Endometrial microvascular endothelial cells (primary cell): ENCODE data around the gene PRM3. TPM values are rescaled to one million over a fixed set of nuclear protein-coding genes. Genes with fewer than 3 reads are reported as not detected.

Experiments used
- in situ Hi-C: cut with HindIII; loops from 2 replicates; pipeline ENCODE4 v1.10.0; 2017; ENCODE audit warnings: low sequenced_read_pairs, low pct_unique_long_range_greater_than_20kb; ENCODE audit errors: inconsistent ontology term
- total RNA-seq: library from RNA; depleted of rRNA; stranded (reverse); fragments of >200 nt; gene quantifications from one replicate; pipeline ENCODE4 v1.2.3, GENCODE V29; 2015; ENCODE audit errors: inconsistent ontology term

The PRM3 gene
- total RNA-seq, 1 donor from 2014 or later, result not detected

DNA sequence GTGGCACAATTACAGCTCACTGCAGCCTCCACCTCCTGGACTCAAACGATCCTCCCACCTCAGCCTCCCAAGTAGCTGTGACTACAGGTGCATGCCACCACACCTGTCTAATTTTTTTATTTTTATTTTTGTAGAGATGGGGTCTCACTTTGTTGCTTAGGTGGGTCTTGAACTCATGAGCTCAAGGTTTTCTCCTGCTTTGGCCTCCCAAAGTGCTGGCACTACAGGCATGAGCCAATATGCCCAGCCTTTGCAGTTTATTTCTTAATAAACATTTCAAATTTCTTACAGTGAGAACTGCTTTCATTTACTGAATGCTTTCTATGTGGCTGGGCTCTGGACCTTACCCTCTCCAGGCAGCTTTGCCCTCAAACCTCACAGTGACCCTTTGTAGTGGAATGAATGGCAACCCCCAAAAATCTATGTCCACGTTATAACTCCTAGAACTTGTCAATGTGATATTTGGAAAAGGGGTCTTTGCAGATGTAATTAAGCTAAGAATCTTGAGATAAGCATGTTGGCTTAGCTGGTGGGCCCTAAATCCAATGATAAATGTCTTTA, 2.7 kb downstream of the PRM3 start:
- in situ Hi-C loops, result loop anchor here (25.0 kb wide), 1 partner anchor 92 kb away; no protein-coding TSS in a partner anchor

DNA sequence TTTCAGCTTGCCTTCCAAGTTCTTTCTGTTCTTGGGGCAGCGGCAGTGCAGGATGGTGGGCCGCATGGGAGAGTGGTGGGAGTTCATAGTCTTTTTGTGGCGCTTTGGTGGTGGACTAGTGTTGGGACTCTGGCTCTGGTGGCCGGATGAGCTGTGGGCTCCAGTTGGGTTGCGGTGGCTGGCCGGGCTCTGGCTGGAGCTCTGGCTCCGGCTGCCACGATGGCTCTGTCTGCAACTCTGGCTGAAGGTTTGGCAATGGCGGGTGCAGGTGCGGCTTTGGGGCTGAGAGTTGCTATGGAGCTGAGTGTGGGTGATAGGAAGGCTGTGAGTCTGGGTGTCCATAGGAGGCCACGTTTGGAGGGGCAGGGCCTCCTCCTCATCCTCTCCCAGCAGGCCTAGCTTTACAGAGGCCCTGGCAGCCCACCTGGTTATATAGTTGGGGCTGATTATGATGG, 4.5 kb downstream of the PRM3 start, which contains the start of gene TNP2:
TNP2 (minus strand) TSS at position 405 of the 455 bp plus-strand sequence; CDS start at position 342, 63 bp downstream.
- in situ Hi-C loops, result loop anchor here (25.0 kb wide), 1 partner anchor 93 kb away; no protein-coding TSS in a partner anchor

DNA sequence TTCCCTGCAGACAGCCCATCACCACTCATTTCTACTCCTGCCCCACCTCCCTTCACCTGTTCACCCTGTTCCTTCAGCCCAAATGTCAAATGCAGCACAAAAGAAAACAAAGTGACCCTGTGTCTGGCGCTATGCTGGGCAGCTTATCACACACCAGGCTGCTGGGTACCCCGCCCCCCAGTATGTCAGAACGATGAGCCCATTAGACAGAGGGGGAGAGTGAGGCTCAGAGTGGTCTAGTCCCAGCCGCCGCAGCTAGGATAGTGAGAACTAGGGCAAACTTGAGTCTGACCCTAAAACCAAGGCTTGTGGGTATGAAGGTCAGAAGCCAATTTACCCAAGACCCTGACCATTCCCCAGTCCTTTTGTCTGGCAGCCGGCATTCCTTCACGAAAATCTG, 8.3 kb downstream of the PRM3 start:
- in situ Hi-C loops, result loop anchor here (25.0 kb wide), 1 partner anchor 97 kb away; no protein-coding TSS in a partner anchor

DNA sequence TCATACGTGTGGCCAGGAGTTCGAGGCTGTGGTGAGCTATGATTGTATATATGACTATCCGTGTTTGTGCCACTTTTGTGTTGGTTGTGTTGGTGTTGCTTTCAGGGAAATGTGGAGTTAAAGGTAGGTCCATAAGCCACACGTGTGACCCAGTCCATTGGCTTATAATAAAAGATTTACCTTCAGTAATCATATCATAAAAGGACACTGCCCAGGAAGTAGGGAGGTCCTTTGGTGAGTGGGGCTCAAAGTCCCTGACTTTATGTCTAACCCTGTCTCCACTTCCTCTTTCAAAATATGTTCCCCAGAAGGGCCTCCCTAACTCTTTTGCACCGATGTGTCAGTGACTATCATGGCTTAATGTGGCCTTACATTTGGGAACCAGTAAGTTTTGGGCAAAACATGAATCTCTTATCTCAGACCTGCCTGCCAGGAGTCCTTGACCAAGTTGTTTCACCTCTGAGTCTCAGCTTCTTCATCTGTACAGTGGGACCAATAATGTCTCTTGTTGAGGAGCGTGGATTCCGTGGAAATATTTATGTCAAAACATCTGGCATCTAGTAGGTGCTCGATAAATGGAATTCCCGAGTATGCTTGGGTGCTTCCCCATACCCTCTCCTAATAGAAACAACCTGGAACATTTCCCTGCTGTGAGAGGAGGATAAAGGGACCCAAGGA, 9.1 kb downstream of the PRM3 start:
- in situ Hi-C loops, result loop anchor here (25.0 kb wide), 1 partner anchor 98 kb away; no protein-coding TSS in a partner anchor

DNA sequence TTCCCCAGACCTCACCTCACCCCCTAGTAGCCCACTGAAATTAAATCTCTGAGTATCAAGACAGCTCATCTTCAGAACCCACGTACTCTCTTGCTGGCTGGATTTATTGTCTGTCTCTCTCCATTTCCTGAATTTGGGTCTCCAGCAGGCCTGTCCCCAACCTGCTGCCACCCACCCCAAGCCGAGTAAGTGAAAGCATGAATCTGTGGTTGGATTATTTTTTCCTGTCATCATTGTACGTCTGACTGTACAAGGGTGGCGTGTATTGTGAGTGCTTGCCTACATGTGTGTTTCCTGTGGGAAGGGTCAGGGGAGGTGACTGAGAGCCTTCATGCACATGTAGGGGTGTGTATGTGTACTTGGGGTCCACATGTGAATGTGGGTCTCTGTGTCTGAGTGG, 9.7 kb downstream of the PRM3 start:
- in situ Hi-C loops, result loop anchor here (25.0 kb wide), 1 partner anchor 99 kb away; no protein-coding TSS in a partner anchor

DNA sequence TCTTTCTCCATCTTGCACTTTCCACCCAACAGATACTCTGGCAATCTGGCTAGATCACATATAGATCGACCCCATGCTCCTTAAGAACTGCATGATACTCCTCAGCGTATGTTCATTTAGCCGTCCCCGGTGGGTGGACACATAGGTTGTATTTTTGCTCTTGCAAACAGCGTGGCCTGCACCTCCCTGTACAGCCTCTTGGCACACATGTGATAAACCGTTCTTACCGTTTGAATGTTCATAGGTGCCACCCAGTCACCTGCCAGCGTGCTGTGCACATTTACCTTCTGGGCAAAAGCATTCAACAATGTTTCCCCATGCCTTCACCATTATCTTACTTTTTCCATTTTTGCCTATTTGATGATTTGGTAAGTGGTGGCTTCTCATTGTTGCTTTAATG, 10.5 kb downstream of the PRM3 start:
- in situ Hi-C loops, result loop anchor here (25.0 kb wide), 1 partner anchor 99 kb away; no protein-coding TSS in a partner anchor

DNA sequence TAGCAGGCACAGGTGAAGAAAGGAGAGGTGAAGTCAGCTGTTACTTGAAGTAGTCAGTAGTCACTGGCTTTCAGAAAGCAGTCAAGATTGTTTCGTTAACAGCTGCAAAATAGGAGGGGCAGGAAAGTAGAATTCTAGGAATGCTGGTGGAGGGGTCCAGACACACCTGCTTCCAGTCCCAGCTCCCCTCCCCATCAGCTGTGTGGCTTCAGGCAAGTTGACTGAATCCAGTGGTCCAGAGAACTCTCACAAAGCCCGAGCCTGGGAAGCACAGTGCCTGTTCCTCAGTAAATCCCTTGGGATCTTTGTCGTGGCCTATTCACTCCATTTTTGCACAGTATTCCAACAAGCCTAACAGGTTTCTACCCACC, 12.8 kb downstream of the PRM3 start:
- in situ Hi-C loops, result loop anchor here (25.0 kb wide), 1 partner anchor 102 kb away; no protein-coding TSS in a partner anchor

DNA sequence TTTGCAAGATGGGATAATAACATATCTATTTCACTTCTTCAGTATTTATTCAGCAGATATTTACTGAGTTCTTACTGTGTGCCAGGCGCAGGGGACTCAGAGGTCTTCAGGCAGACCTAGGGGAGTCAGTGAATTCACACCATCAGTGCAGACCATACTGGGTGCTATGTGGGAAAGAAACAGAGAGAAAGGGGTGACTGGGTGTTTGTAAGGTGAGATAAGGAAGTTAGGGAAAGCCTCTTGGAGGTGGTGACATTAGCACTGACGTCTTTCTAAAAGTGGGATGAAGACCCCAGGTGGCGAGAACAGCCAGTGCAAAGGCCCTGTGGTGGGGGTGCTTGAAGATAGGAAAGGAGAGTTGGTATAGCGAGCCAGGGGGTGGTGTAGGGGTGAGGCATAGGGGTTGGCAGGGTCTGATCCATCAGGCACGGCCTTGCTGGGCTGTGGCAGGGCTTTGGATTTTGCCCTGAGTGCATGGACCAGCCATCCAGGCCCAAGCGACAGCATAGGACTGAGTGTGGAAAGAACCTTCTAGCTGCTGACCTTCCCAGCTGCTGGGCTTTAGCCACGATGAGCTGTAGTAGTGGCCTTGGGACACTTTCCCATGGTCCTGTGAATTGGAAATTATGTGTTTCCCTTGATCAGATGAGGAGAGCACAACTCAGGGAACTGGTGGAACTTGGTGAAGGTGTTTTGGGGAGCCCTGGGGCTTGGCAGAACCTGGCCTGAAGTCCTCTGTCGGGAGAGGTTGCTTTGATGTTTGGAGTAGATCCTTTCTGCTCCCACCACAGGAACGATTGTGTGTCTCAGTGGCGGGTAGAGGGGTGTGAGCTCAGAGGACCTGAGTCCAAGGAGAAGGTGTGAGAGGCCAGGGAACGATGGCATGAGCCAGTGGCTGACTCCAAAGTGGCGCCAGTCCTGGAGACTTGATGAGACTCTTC, 13.5 kb downstream of the PRM3 start:
- in situ Hi-C loops, result loop anchor here (25.0 kb wide), 1 partner anchor 102 kb away; no protein-coding TSS in a partner anchor

DNA sequence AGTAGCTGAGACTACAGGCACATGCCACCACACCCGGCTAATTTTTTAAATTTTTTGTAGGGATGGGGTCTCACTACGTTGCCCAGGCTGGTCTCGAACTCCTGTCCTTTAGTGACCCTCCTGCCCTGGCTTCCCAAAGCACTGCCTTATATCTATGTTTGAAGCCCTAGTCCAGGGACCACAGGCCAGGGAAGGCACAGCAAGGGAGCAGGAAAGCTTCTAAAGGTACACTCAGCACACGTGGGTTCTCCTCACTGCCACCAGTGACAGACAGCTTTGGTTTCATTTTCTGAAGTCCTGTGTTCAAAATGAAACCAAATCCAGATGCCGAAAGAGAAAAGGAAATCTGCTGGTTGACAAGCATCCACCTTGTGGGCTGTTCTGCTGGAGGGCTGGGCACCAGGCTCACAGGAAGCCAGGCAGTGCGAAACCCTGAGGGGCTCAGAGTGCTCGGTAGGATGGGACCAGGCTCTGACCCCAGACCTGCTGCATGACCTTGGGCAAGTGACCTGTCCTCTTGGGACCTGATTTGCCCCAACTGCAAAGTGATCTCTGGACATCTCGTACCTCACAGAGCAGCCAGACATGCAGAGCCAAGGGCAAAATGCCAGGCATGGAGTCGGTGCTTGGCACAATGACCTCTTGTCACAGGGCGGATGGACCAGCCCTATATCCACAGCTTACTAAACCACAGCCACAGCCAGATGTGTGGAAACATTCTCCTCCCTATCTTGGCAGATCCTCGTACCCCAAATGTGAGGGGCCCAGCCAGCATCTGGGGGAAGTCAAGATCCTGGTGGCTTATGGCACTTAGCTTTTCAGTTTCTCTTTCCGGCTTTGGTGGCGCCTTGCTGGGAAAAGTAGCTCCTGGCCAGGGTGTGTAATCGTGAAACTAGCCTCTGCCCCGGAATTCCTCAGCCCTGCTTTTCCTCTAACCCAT, 14.6 kb downstream of the PRM3 start:
- in situ Hi-C loops, result loop anchor here (25.0 kb wide), 1 partner anchor 103 kb away; no protein-coding TSS in a partner anchor

DNA sequence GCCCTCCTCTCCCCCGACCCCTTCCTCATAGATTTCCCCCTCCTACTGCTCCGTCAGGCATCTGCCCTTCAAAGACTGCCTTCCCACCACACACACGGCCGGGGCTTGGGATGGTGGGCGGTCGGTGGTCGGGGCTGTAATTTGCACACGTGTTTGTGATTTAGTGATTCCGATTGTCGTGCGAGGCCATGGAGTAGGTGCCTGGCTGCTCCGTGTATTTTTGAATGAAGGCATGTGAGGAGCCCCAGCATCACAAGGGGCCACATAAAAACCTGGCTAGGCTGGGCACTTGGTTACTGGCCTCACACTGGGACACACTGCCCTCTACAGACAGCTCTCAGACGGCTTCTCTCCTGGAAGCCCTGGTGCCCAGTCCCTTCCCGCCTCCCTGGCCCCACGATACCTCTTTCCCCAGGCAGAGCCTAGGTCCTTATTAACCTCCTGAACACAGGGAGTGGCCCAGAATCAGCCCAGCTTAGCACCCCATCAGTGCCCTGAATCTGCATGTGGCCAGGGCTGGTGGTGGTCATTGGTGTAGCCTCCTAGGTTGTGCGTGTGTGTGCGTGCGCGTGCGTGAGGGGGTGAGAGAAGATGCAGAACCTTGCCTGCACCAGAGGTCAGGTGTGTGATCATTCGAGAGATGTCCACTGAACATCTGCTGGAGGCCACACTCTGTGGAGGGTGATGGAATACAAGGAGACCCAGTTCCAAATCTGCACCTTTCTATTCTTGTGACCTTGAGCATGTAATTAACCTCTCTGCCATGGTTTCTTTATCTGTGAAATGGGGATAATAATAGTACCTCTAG, 16.1 kb downstream of the PRM3 start:
- in situ Hi-C loops, result loop anchor here (25.0 kb wide), 1 partner anchor 105 kb away; no protein-coding TSS in a partner anchor

DNA sequence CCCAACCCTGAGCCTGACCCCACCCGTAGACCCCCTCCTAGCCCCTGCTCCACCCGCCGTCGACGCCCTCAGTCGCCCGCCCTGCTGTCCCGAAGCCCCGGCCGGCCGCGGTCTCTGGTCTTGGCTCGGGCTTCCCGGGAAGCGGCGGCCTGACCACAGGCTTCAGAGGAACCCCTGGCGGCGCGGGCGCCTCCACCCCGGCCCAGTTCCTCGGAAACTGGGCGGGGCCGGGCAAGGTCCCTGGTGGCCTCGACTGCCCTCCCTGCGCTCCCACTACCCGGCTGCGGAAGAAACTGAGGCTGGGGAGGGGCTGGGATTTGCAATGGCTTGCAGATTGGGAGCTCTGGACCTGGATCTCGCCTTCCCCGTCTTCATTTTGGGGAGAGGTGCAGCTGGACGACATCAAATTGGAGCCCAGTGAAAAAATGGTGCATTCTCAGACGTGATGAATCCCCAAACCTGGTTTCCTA, 16.7 kb downstream of the PRM3 start:
- in situ Hi-C loops, result loop anchor here (25.0 kb wide), 1 partner anchor 106 kb away; no protein-coding TSS in a partner anchor

DNA sequence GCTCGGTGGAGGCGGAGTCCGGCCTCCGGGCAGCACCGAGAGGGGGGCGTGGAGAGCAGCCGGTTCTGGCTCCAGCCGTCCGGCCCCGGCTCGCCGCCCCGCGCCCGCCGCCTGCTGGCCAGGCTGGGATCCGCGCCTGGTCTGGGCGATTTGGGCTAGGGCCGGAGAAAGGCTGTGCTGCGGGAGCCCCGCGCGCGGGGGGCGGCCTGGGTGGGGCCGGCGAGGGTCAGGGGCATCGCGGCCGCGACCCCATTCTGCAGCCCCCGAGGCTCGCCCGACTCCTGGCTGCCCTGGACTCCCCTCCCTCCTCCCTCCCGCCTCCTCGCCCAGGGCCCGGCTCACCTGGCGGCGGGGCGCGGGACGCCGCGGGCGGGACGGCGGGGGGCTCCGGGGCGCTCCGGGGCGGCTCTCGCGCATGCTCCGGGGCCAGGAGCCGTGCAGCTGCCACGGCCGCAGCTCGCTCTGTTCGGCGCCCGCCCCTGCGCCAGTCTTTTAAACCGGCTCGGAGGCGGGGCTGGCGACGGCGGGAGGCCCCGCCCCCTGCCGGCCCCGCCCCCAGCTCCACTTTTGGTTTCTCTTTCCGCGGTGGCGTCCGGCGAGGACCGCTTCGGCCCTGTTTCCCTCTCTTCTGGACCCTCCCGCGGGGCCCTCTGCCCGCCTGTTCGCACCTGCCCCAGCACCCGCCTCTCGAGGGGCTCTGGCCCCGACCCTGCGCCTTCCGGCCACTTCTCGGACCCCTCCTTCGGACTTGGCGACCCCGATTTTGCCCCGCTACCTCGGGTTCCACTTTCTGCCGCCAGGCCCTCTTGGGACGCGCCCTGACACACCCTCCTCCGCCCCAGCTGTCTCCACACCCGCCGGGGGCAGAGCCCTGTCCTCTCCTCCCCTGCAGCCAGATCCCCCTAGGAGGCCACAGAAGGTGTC, 17.4 kb downstream of the PRM3 start, which contains the start of gene SOCS1:
SOCS1 (minus strand) TSS at position 468 of the 924 bp plus-strand sequence. CDS start 726 bp downstream, outside the sequence.
- in situ Hi-C loops, result loop anchor here (25.0 kb wide), 1 partner anchor 106 kb away; no protein-coding TSS in a partner anchor

DNA sequence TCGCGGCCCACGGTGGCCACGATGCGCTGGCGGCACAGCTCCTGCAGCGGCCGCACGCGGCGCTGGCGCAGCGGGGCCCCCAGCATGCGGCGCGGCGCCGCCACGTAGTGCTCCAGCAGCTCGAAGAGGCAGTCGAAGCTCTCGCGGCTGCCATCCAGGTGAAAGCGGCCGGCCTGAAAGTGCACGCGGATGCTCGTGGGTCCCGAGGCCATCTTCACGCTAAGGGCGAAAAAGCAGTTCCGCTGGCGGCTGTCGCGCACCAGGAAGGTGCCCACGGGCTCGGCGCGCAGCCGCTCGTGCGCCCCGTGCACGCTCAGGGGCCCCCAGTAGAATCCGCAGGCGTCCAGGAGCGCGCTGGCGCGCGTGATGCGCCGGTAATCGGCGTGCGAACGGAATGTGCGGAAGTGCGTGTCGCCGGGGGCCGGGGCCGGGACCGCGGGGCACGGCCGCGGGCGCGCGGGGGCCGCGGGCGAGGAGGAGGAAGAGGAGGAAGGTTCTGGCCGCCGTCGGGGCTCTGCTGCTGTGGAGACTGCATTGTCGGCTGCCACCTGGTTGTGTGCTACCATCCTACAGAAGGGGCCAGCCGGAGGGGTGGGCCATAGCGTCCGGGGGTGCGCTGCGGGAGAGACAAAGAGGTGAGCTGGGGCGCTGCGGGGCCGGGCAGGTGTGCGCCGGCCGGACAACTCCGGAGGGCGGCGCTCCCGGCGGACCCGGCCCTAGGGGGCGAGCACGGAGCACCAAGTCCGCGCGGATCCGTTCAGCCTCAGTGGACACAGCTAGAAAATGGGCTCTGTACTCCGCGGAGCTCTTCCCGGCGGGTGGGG, 18.3 kb downstream of the PRM3 start:
- in situ Hi-C loops, result loop anchor here (25.0 kb wide), 1 partner anchor 107 kb away; no protein-coding TSS in a partner anchor

DNA sequence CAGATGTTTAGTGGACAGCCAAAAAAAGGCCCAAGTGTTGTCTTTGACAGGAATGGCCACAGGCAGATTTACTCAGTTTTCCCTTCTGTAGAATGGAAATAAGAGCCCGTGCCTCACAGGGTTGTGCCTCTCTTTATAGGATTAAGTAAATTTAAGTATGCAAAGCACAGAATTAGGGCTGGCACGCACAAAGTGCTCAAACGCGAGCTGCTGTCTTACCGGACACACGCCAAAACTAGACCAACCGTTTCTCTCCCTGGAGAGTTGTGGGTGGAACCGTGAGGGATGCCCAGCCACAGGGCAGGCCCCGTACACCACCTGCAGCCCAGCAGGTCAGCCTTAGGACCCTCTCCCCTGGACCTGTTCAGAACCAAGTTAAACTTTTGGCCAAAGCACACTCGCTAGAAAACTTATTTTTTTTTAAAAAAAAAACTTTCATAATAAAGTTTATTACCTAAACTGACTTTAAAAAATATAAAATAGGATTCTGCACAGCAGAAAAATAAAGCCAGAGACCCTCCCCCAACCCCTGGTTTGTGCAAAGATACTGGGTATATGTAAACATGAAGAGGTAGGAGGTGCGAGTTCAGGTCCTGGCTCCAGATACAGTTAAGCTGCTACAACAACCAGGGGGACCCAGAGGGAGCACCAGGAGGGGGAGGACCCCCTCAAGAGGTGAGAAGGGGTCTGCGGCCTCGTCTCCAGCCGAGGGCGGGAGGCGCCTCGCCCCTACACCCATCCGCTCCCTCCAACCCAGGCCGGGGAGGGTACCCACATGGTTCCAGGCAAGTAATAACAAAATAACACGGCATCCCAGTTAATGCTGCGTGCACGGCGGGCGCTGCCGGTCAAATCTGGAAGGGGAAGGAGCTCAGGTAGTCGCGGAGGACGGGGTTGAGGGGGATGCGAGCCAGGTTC, 19.2 kb downstream of the PRM3 start:
- in situ Hi-C loops, result loop anchor here (25.0 kb wide), 1 partner anchor 108 kb away; no protein-coding TSS in a partner anchor
